Upper lobe of left lung (tissue), 4 donors: ENCODE data around the gene MOB3B.

Source experiments
- POLR2A ChIP-seq, 4 donors: fragments of 450-650 bp; IDR thresholded peaks; one replicate each; pipeline ENCODE4 v1.5.1; 2016 to 2017; ENCODE audit warnings: antibody characterized with exemption in 4 of 4, mild to moderate bottlenecking in 2 of 4
- TF ChIP-seq, protein P1 (sequence below), 6 experiments: fragments of 450-650 bp in 4 of 6; fragments of 200-600 bp in 2 of 6; sonication (generic) in 2 of 6; IDR thresholded peaks; one replicate each; pipeline ENCODE4 v1.5.1; 2016 to 2019; ENCODE audit warnings: antibody characterized with exemption in 6 of 6

DNA sequence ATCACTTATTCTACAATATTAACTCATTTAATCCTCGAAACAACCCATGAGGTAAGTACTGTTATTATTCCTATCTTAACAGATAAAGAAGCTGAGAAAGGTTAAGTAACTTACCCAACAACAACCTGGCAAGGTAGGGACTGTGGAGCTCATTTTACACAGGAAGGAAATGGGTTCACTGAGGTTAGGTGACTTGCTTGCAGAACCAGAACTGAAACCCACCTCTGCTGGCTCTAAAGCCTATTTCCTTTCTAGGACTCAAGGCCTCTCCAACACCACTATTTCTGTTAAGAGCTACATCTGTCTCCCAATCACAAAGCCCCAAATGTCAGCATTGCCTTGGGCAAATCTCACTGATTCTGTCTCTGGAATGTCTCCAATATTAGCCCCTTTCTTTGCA is 44.5 kb downstream of the MOB3B start:
- TF ChIP-seq, protein P1, sequence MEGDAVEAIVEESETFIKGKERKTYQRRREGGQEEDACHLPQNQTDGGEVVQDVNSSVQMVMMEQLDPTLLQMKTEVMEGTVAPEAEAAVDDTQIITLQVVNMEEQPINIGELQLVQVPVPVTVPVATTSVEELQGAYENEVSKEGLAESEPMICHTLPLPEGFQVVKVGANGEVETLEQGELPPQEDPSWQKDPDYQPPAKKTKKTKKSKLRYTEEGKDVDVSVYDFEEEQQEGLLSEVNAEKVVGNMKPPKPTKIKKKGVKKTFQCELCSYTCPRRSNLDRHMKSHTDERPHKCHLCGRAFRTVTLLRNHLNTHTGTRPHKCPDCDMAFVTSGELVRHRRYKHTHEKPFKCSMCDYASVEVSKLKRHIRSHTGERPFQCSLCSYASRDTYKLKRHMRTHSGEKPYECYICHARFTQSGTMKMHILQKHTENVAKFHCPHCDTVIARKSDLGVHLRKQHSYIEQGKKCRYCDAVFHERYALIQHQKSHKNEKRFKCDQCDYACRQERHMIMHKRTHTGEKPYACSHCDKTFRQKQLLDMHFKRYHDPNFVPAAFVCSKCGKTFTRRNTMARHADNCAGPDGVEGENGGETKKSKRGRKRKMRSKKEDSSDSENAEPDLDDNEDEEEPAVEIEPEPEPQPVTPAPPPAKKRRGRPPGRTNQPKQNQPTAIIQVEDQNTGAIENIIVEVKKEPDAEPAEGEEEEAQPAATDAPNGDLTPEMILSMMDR (IDR thresholded peaks at IDR 0.05) = no peak
- TF ChIP-seq POLR2A (IDR thresholded peaks at IDR 0.05) = no peak
